Right lobe of liver (tissue), 4 donors: Measurements from ENCODE around the gene FBLIM1.

Experiments
- CTCF ChIP-seq, 4 donors: fragments of 200-600 bp in 3 of 4; fragments of 450-650 bp in 1 of 4; IDR thresholded peaks; one replicate each; pipeline versions ENCODE4 v1.5.1 to v1.8.0; 2016 to 2022; ENCODE audit warnings: antibody characterized with exemption in 4 of 4, mild to moderate bottlenecking in 2 of 4
- POLR2A ChIP-seq: fragments of 450-650 bp; IDR thresholded peaks from one replicate; pipeline ENCODE4 v1.6.1; 2017; ENCODE audit warnings: antibody characterized with exemption, mild to moderate bottlenecking
- donor health status: DM: no; HTN: no; CAD: no.
- donor health status: DM: no; HTN: no; CAD: no.
- donor health status: DM: no; HTN: yes; CAD: no.

GRCh38 chr1:15796086-15796462 is 37.5 kb downstream of the FBLIM1 start:
- TF ChIP-seq CTCF (IDR thresholded peaks at IDR 0.05) (no peak), POLR2A (no peak)
